Large intestine (tissue), 3 donors: ENCODE results near the gene CMIP. TPM values are rescaled to one million over a fixed set of nuclear protein-coding genes. Genes with fewer than 3 reads are reported as not detected.

Experiments
- DNase-seq, 2 donors: peaks; one replicate each; pipeline versions ENCODE4 v3.0.0 to v3.0.0-alpha.2; 2013
- H3K27ac ChIP-seq: one replicate; pipeline ENCODE4 v1.5.1; 2013; ENCODE audit warnings: low read length
- H3K27me3 ChIP-seq: 2 replicates; pipeline ENCODE4 v1.6.1; 2013; ENCODE audit warnings: low read length; ENCODE audit not compliant: control insufficient read depth, insufficient read depth
- H3K36me3 ChIP-seq: 2 replicates; pipeline ENCODE4 v1.6.1; 2013; ENCODE audit warnings: low read length; ENCODE audit not compliant: control insufficient read depth, insufficient read depth
- H3K4me1 ChIP-seq: one replicate; pipeline ENCODE4 v1.6.1; 2013; ENCODE audit warnings: low read length; ENCODE audit not compliant: control insufficient read depth, insufficient read depth
- H3K4me3 ChIP-seq: one replicate; pipeline ENCODE4 v1.5.1; 2013; ENCODE audit warnings: low read length
- H3K9me3 ChIP-seq: one replicate; pipeline ENCODE4 v1.6.1; 2013; ENCODE audit warnings: mild to moderate bottlenecking, low read depth, low read length, moderate library complexity; ENCODE audit not compliant: control insufficient read depth
- WGBS: methylation state at CpG from one replicate; pipeline ENCODE4 v1.1.5; 2013; ENCODE audit warnings: low lambda C conversion rate; ENCODE audit not compliant: insufficient coverage; 5-methylcytosine and 5-hydroxymethylcytosine counted together
- polyA plus RNA-seq: library from polyadenylated mRNA; unstranded; fragments of 120-200 nt; gene quantifications from one replicate; pipeline ENCODE4 v1.2.1, GENCODE V29; 2013

Gene CMIP
- polyA plus RNA-seq, 1 donor = 64.5 TPM

DNA sequence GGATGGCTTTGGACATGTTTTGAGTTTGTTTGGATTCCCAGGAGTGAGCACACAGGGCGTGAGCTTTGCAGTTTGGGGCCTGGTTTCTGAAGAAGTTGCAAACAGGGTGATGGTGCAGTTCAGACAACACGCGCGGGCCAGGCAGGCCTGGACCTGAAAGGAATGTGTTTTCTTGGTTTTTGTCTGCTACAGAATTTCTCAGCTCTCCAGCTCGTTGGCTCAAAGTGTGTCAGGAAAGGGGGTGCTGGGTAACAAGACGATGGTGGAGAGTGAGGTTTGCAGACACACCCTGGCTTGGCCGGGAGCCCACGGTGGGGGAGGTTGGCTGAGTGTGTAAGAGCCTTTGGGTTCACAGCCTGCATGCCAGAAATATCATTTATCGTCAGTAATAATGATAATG is 82.3 kb downstream of the CMIP start:
- WGBS = no CpG with 5 or more reads among the region's 9 CpGs
- H3K4me1 ChIP-seq = peaks cover 20% of the 10 kb centered on the region
- DNase-seq = no peak

DNA sequence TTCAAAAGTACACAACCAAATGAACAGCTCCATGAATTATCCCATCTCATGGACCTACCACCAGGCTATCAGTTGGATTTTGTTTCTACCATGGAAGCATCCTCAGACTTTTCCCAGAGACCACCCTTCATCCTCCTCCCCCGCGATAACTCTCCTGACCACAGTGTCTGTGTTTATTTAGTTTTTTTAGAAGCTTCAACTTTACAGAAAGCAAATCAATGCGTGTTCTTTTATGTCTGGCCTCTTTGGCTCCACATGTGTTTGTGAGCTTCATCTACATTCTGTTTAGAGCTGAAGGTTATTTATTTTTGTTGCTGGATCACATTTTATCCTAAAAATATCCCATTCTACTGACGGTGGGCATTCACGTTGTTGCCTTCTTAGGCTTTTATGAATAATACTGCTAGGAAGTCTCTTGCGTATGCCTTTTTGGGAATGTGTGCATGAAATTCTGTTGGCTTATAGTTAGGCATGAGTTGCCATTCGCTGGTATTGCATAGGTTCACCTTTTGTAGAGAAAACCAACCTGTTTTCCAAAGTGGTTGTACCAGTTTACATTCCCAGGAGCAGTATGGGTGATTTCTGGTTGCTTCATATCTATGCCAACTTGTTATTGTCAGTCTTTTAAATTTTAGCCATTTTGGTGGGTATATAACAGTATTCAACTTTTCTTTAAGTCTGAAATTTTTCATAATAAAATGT is 83.0 kb downstream of the CMIP start:
- H3K27me3 ChIP-seq = no peaks in the 10 kb centered on the region
- peaks cover 6% of the 10 kb centered on the region for H3K9me3 ChIP-seq
- 91% methylated on average over 4 of the region's 7 CpGs for WGBS
- peaks cover 18% of the 10 kb centered on the region for H3K36me3 ChIP-seq
- no peak overlapping the region for H3K27ac ChIP-seq
- no peak for DNase-seq
- no peak overlapping the region for H3K4me3 ChIP-seq
- H3K4me1 ChIP-seq = peaks cover 27% of the 10 kb centered on the region

More for the DNA sequence above, 82.3 kb downstream of the CMIP start:
- Histone ChIP-seq H3K27me3 (no peaks in the 10 kb centered on the region), H3K27ac (peak overlapping the region; percentile 16), H3K4me3 (no peak overlapping the region), H3K9me3 (peaks cover 6% of the 10 kb centered on the region), H3K36me3 (peaks cover 16% of the 10 kb centered on the region)

DNA sequence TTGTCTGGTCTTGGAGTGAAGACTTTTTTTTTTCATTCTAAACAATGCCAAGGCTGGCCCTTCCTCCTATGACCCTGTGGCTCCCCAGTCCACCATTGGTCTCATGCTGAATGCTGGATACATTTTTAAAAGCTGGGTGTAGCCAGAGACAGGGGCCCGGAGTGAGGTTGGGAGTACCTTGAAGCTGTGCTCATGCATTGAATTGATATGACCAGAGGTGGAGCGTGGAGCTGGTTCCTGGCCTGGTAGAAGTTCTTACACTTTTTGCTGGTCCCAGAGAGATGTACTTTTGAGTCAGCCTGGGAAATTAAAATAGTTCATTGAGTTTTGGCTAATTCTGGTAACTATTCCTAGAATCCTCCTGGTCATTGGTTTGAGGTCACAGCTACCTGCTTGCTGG is 83.6 kb downstream of the CMIP start:
- no peak for DNase-seq
- no peak overlapping the region for H3K4me3 ChIP-seq
- H3K9me3 ChIP-seq = peaks cover 6% of the 10 kb centered on the region
- H3K4me1 ChIP-seq = peaks cover 34% of the 10 kb centered on the region
- WGBS = no CpG with 5 or more reads among the region's 2 CpGs
- no peaks in the 10 kb centered on the region for H3K27me3 ChIP-seq
- no peak overlapping the region for H3K27ac ChIP-seq
- peaks cover 15% of the 10 kb centered on the region for H3K36me3 ChIP-seq

DNA sequence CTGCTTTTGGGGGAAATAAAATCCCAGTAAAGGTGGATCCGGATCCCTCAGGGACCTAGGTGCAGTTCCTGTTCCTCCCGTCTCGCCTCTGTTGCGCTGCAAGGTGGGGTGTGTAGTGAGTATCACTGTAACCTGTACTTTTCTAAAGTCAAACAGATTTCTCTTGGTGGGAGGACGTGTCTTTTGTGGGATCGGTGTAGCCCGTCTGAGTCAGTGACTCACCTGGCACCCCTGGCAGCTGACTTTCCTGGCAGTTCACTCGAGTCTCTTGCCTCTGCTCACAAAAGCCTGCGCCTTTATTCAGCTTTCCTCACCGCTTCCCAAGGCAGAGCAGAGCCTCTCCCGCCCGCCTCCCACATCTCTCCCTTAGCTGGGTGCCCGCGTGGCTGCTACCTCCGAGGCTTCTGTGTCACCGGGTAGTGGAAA is 85.7 kb downstream of the CMIP start:
- Histone ChIP-seq H3K4me3 (no peak overlapping the region), H3K4me1 (peaks cover 40% of the 10 kb centered on the region), H3K27ac (peak overlapping the region; percentile 69), H3K9me3 (peaks cover 6% of the 10 kb centered on the region), H3K36me3 (peaks cover 6% of the 10 kb centered on the region), H3K27me3 (no peaks in the 10 kb centered on the region)
- WGBS = no CpG with 5 or more reads among the region's 16 CpGs
- no peak for DNase-seq

DNA sequence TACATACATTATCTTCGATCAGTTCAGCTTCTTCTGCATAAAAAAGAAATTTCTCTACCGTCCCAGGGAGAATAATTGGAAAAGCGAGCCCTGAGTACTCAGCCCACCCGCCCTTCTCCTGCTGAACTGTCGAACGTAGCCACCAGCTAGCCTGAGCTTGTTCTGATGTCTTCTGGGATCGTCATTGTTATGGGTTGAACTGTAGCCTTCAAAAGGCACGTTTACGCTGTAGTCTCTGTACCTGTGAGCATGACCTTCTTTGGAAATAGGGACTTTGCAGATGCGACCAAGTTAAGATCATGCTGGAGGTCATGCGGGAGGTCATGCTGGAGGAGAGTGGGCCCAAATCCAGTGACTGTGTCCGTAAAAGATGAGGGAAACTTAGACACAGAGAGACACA is 86.2 kb downstream of the CMIP start:
- peak overlapping the region; percentile 69 for H3K27ac ChIP-seq
- no CpG with 5 or more reads among the region's 12 CpGs for WGBS

DNA sequence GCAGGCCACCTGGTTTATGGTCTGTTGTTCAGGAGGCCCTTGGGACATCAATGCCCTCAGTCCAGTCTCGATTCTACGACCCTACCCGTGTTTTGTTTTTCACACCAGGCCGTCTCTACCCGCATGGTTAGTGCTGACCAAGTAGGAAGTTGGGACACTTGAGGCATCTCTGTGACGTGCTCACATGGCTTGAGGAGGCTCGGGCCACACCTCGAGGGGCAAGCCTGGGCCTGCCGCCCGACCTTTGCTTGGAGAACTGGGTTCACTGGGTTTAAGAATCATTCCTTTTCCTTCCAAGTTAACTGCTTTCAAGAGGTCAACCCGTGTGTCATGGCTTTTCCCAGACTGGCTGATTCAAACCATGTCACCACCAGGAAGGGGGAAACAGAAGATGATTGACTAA is 86.8 kb downstream of the CMIP start:
- Histone ChIP-seq H3K27me3 (no peaks in the 10 kb centered on the region), H3K9me3 (peaks cover 6% of the 10 kb centered on the region), H3K27ac (peak overlapping the region; percentile 69), H3K36me3 (peaks cover 6% of the 10 kb centered on the region), H3K4me1 (peaks cover 46% of the 10 kb centered on the region), H3K4me3 (no peak overlapping the region)
- no CpG with 5 or more reads among the region's 11 CpGs for WGBS
- DNase-seq = peak; percentile 50 to 82

More for the DNA sequence above, 86.2 kb downstream of the CMIP start:
- H3K4me1 ChIP-seq = peaks cover 43% of the 10 kb centered on the region
- DNase-seq = no peak
- peaks cover 6% of the 10 kb centered on the region for H3K9me3 ChIP-seq
- H3K4me3 ChIP-seq = no peak overlapping the region
- peaks cover 6% of the 10 kb centered on the region for H3K36me3 ChIP-seq
- no peaks in the 10 kb centered on the region for H3K27me3 ChIP-seq

DNA sequence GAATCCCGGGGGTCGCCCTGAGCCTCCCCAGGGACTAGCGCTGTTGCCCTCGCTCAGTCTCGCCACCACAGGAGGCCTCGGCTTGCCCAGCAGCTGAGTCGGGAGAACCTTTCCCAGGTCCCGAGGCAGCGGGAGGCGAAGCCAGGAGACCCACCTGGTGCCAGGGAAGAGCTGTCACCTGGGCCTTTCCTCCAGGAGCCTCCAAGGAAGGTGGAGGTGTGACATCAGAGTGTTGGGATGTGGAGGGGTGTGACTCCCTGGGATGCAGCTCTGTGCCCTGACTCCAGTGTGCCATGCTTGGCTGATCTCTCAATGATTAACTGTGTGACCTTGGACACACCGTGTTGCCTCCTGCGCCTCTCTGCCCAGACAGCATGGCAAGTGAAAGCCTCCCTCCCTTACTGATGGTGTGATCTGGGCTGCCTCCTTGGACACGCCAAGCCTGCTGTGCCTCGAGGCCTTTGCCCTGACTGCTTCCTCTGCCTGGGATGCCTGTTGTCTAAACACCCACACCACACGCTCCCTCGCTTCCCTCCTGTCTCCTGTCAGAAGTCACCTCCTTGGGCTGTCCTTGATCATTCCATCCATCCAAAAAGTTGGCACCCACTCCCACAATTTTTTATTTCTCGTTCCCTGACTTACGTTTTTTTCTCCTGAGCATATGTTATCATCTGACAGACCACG is 88.0 kb downstream of the CMIP start:
- H3K27me3 ChIP-seq = no peaks in the 10 kb centered on the region
- 57% methylated on average over 2 of the region's 19 CpGs for WGBS
- H3K36me3 ChIP-seq = peaks cover 6% of the 10 kb centered on the region
- peak overlapping the region; percentile 69 for H3K27ac ChIP-seq
- H3K9me3 ChIP-seq = peaks cover 6% of the 10 kb centered on the region
- peaks cover 38% of the 10 kb centered on the region for H3K4me1 ChIP-seq
- no peak overlapping the region for H3K4me3 ChIP-seq
- peak; percentile 74 to 77 for DNase-seq

DNA sequence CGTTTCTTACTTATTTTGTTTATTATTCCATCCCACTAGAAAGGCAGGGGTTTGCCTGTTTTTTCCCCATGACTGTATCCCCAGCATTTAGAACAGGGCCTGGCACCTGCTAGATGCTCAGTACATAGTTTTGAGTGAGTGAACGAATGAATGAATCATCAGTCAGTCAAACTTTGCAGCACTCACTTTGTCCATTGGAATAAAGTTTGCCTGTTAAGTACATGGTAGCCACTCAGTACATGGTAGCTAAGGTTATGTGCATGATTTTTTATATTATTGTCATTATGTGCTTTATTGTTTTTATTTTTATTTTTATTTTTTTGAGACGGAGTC is 88.5 kb downstream of the CMIP start:
- Histone ChIP-seq H3K36me3 (peaks cover 7% of the 10 kb centered on the region), H3K4me3 (no peak overlapping the region), H3K27me3 (no peaks in the 10 kb centered on the region), H3K4me1 (peaks cover 38% of the 10 kb centered on the region), H3K27ac (peak overlapping the region; percentile 69), H3K9me3 (peaks cover 6% of the 10 kb centered on the region)
- DNase-seq = no peak
- no CpG with 5 or more reads among the region's 3 CpGs for WGBS

DNA sequence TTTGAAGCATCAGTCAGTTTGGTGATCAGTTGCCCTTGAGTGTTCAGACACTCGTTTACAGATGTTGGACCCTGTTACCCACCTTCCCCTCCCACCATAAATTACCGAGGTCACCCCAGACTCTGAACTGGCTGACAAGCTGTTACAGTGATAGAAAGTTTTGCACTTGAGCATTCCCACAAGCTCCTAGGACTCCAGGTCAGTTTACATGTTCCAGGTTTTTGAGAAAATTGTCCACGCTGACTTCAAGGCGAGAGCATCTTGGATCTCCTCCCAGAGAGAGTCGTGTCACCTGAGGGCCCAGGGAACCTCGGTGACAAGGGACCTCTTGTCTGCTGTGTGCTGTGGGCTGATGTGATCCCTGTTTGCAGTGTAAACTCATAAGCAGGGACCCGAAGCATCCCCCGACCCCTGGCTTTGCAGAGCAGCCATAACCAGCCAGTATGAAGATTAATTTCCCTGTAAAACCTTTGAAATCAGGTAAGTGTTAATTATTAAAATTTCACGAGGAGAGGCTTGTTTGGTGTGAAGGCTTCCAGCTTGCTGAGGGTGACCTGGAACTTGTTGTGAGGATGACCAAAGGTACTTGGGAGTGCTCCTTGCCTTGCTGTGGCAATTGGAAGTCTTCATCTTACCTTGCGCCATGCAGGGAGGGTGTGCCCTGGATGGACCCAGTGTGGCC is 91.2 kb downstream of the CMIP start:
- peaks cover 4% of the 10 kb centered on the region for H3K36me3 ChIP-seq
- no CpG with 5 or more reads among the region's 10 CpGs for WGBS
- no peaks in the 10 kb centered on the region for H3K9me3 ChIP-seq
- H3K4me1 ChIP-seq = peaks cover 37% of the 10 kb centered on the region
- DNase-seq = no peak
- H3K27me3 ChIP-seq = no peaks in the 10 kb centered on the region
- H3K4me3 ChIP-seq = no peak overlapping the region
- H3K27ac ChIP-seq = no peak overlapping the region

DNA sequence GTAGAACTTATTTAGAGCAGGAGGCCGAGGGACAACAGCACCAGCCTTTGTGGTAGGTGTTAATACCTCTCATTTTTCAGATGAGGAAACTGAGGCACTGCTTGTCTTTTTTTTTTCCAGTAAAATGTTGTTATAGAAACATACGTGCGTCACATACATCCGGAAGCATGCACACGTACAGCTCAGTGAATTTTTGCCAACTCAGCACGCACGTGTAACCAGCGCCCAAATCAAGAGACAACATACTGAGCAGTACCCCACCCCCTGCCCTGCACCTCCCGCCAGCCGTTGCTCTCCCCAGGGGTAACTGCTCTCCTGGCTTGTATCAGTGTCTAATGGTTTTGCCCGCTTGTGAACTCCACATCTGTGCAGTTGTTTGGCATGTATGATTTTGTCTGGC is 92.0 kb downstream of the CMIP start:
- Histone ChIP-seq H3K36me3 (peaks cover 4% of the 10 kb centered on the region), H3K9me3 (no peaks in the 10 kb centered on the region), H3K4me1 (peaks cover 34% of the 10 kb centered on the region), H3K27me3 (no peaks in the 10 kb centered on the region), H3K4me3 (no peak overlapping the region), H3K27ac (no peak overlapping the region)
- DNase-seq = no peak
- 100% methylated on average over 3 of the region's 11 CpGs for WGBS
